ENCODE measurements around the gene ZFP92. TPM values are rescaled to one million over a fixed set of nuclear protein-coding genes. Genes with fewer than 3 reads are reported as not detected.

ZFP92 gene
- total and polyA plus RNA-seq, 10 of the 15 experiments (the other 5 are each of a cell fraction or from before 2014, with no cell fraction given) = 0.02 to 1.6 (median 0.09) TPM; not detected in 2

DNA sequence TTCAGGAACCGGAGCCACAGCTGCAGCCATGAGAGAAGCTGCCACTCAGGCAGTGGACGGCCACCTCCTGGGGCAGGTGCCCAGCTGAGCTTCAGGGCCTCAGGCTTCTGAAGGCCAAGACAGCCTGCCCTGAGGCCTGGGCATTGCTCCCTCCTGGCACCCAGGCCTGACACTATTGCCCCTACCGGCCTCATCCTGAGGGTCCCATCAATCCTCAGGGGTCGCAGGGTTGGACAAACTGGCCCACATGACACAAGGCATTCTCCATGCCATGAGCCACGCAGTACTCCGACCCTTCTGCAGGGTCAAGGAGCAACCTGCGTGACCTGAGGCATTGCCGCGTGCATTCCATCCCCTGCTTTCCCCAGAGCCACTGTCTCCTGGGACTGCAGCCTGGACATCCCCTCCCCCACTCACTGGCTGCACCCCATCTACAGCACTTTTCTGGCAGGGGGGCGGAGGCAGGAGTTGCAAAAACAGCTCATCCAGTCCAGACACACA lies 3.0 kb upstream of the ZFP92 start (continued):
- TF ChIP-seq, protein P1, sequence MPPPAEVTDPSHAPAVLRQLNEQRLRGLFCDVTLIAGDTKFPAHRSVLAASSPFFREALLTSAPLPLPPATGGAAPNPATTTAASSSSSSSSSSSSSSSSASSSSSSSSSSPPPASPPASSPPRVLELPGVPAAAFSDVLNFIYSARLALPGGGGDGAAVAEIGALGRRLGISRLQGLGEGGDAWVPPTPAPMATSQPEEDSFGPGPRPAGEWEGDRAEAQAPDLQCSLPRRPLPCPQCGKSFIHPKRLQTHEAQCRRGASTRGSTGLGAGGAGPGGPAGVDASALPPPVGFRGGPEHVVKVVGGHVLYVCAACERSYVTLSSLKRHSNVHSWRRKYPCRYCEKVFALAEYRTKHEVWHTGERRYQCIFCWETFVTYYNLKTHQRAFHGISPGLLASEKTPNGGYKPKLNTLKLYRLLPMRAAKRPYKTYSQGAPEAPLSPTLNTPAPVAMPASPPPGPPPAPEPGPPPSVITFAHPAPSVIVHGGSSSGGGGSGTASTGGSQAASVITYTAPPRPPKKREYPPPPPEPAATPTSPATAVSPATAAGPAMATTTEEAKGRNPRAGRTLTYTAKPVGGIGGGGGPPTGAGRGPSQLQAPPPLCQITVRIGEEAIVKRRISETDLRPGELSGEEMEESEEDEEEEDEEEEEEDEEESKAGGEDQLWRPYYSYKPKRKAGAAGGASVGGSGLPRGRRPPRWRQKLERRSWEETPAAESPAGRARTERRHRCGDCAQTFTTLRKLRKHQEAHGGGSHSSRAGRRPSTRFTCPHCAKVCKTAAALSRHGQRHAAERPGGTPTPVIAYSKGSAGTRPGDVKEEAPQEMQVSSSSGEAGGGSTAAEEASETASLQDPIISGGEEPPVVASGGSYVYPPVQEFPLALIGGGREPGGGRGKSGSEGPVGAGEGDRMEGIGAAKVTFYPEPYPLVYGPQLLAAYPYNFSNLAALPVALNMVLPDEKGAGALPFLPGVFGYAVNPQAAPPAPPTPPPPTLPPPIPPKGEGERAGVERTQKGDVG (CRISPR knock-in tag; IDR thresholded peaks at IDR 0.05) = no peak
- TF ChIP-seq SREBF1 (IDR thresholded peaks at IDR 0.05; ENCODE audit: low read length) (no peak), NFYA (IDR thresholded peaks at IDR 0.05; ENCODE audit: borderline replicate concordance, low read depth, low read length) (no peak), CREB1 (IDR thresholded peaks at IDR 0.05; ENCODE audit: low read depth) (no peak), HDAC6 (IDR thresholded peaks at IDR 0.05; ENCODE audit: unreplicated experiment) (no peak)

DNA sequence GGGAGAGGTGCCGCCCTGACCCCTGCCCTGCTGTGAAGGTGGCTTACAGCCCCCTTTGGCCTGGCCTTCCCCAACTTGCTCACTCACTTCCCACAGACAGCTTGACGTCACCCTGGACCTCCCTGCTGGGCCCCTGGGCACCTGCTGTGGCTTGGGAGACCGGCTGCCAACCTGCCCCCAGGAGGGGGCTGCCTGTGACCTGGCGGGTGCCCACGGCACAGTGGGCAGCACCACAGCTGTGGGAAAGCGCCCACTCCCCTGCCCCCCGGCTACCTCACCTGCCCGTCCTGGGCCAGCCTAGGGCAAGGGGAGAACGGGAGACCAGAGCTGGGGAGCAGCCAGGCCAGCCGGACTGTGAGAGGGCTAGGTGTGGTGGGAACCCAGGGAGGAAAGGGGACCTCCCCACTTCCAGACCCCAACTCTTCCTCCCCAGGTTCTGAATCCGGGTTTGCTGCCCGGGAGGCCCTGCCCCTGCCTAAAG lies 2.4 kb upstream of the ZFP92 start:
- TF ChIP-seq RCOR1 (conservative IDR thresholded peaks at IDR 0.05; ENCODE audit: low read depth, low read length) (no peak), MEF2A (IDR thresholded peaks at IDR 0.05; ENCODE audit: insufficient read depth, low read depth, low read length) (no peak), RELA (IDR thresholded peaks at IDR 0.05; ENCODE audit: borderline replicate concordance, partially characterized antibody) (no peak)
- CTCF ChIA-PET = no interaction called here
- no TSS peak for BruUV-seq (replicated peaks)
- DNase-seq (ENCODE audit: low read depth, low spot score) = no peak
- no peaks in the 10 kb centered on the region for H3K79me2 ChIP-seq (ENCODE audit: control insufficient read depth, insufficient read depth, low read length)
- H3K27ac ChIP-seq (ENCODE audit: control insufficient read depth, insufficient read depth) = no peak overlapping the region
- H3K9me3 ChIP-seq (replicated peaks; ENCODE audit: control insufficient read depth, insufficient read depth, low read length) = no peaks in the 10 kb centered on the region; the same call in 2 of the 3 replicates
- in situ Hi-C loops (cut with MboI) (no loop called here), intact Hi-C loops (cut with micrococcal nuclease; ENCODE audit: unreplicated experiment) (no loop called here)
- no peak overlapping the region for H3K4me3 ChIP-seq
- POLR2A ChIA-PET = no interaction called here
- H2AFZ ChIP-seq (ENCODE audit: control insufficient read depth, low read depth, low read length) = no peak overlapping the region
- 39% methylated on average over 12 of the region's 12 CpGs for WGBS (ENCODE audit: insufficient coverage, insufficient replicate concordance, low lambda C conversion rate, missing lambda C conversion rate)
- H3K36me3 ChIP-seq (ENCODE audit: control insufficient read depth in 2 of 2, insufficient read depth in 2 of 2, low read length in 1 of 2) = no peaks in the 10 kb centered on the region
- H3K4me1 ChIP-seq (ENCODE audit: control insufficient read depth, insufficient read depth, low read length) = no peaks in the 10 kb centered on the region
- no peak overlapping the region for H3K4me2 ChIP-seq (ENCODE audit: control insufficient read depth, insufficient read depth)
- no peaks in the 10 kb centered on the region for H4K20me1 ChIP-seq (ENCODE audit: control insufficient read depth, insufficient read depth)
- RAD21 ChIA-PET (ENCODE audit: unreplicated experiment) = no interaction called here
- FAIRE-seq = no peak
- H3K27me3 ChIP-seq (replicated peaks in 1 of 2; ENCODE audit: control insufficient read depth in 2 of 2, insufficient read depth in 2 of 2, low read length in 1 of 2) = no peaks in the 10 kb centered on the region
- SMC1A ChIA-PET (ENCODE audit: uncharacterized antibody, unreplicated experiment) = no interaction called here
- H3K9ac ChIP-seq (ENCODE audit: control insufficient read depth, insufficient read depth, low read length) = no peak overlapping the region
- ATAC-seq = no peak
